ENCODE measurements around the gene RPS6KB2.
A peak's percentile ranks its signal among the peaks of the same experiment; 100 is the strongest.
"Not testable (repeated sequence)": the region's sequence is repeated elsewhere in the genome, so short reads cannot be mapped to it uniquely, and the experiment has no call there.

RPS6KB2 gene

DNA sequence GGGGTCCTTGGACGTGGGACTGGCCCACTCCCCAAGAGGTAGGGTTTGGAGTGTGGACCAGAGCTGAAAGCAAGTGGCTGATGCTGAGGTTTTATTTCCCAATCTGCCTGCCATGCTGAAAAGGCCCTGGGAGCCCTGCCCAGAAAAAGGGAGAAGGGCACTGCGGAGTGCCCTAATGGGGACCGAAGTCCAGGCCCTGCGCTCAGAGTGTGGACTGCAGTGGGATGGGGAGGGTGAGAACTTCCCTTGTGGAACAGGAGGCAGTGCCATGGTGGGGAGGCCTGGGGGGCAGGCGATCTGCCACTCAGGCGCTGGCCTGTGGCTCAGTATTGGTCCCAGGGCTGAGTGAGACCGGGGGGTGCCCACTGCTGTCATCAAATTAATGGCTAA, 19.9 kb downstream of the RPS6KB2 start:
- no peak for DNase-seq

DNA sequence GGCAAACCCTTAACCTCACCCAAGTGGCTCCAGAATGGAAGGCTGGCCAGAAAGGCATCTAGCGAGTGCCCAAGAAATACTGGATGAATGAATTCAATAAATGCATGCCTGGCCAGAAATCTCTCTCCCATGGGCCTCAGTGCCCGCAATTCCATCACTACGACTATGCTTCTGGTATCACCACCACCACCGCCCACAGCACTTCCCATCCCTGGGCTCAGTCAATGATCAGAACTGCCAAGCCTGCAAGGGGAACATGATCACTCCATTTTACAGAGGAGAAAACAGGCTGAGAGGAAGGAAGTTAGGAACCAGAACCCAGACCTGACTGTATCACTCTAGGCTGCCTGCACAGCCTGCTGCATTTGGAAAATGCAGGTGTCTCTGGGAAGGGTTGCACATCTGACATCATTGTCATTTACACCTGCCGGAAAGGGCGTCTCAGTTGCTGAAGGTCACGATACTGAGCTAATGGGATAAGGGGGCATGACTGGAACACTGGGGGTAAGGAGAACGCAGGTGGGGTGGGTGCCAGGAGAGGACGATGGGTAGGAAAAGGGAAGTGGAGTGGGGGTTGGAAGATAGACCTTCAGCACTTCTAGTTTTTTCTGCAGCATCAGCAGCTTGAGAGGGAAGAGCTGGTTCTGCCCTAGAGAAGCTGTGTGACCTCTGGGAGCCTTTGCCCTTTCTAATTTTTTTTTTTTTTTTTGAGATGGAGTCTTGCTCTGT, 21.0 kb downstream of the RPS6KB2 start:
- DNase-seq = no peak

DNA sequence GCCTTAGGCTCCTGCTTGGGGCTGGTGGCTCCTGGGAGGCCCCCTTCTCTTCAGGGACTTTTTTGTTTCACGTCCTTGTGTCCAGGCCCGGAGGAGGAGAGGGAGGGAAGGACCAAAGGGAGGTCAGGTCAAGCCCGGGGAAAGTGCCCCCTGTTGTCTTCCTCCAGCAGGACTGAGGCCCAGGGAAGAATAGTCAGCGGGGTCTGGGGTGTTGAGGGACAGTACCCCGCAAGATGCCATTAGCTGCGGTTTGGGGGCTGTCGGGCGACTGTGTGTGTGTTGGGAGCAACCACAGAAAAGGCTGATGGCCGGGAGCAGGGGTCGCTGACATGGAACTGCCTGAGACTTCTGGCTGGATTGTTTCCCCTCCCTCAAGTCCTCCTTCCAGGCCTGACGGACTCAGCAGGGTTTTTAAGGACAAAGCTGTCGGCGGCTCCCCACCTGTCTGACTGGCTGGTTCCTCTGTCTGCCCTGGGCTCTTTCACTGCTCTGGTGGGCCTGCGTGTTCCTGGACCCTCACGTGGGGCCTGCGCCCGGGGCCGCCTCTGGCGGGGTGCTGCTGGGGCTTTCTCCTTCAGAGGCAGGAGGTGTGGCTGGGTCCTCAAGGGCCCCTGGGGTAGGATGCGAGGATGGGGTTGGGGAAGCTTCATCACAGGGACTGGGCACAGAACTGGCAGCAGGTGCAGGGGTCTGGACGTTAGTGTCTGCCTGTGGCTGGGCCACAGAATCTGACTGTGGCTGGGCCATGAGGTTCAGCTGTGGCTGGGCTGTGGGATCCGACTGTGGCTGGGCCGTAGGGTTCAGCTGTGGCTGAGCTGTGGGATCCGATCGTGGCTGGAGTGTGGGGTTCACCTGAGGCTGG, 22.7 kb downstream of the RPS6KB2 start:
- DNase-seq = no peak

DNA sequence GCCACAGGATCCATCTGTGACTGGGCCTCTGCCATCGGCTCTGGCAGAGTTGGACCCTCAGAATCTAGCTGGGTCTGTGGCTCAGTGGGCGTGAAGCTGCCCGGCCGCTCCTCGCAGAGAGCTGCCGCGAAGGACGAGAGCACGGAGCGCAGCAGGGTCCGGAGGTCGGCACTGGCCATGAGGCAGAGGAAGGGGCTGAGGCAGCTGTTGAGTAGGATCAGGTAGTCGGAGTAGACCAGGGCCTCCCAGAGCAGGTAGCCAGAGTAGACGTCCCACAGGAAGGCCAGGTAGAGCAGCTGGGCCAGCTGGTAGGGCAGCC, 23.3 kb downstream of the RPS6KB2 start:
- DNase-seq = no peak

DNA sequence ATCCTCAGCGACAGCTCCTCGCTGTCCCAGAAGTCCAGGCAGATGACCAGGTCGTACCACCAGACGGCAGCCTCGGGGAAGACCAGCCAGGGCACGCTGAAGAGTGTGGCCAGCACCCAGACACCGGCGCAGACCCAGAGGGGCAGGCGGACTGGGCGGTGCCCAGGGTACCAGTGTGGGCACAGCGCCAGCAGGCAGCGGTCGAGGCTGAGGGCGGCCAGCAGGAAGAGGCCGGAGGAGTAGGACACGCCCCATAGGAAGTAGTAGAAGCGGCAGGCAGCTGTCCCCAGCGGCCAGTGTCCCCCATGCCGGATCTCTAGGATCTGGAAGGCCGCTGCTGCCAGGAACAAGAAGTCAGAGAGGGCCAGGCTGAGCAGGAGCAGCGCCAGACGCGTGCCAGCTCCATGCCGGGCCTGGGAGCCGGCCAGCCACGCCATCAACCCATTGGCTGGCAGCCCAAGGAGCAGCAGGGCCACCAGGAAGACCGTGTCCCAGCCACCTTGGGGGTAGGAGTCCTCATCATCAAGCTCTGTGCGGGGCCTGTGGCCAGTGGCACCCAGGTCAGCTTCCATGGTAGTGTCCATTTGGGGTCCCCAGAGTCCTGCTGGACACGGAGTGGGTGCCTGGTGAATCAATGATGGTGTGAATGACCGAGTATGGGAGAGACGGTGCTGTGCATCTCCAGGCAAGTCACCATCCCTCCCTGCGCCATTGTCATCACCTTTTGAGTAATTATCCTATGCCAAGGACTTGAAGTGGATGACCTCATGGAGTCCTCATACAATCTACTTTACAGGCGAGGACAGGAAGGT, 24.1 kb downstream of the RPS6KB2 start, which contains the start of gene GPR152:
TSS of gene GPR152 (minus strand) at position 589 of the 812 bp plus-strand sequence. CDS start at position 584, 5 bp downstream.
- DNase-seq = no peak

DNA sequence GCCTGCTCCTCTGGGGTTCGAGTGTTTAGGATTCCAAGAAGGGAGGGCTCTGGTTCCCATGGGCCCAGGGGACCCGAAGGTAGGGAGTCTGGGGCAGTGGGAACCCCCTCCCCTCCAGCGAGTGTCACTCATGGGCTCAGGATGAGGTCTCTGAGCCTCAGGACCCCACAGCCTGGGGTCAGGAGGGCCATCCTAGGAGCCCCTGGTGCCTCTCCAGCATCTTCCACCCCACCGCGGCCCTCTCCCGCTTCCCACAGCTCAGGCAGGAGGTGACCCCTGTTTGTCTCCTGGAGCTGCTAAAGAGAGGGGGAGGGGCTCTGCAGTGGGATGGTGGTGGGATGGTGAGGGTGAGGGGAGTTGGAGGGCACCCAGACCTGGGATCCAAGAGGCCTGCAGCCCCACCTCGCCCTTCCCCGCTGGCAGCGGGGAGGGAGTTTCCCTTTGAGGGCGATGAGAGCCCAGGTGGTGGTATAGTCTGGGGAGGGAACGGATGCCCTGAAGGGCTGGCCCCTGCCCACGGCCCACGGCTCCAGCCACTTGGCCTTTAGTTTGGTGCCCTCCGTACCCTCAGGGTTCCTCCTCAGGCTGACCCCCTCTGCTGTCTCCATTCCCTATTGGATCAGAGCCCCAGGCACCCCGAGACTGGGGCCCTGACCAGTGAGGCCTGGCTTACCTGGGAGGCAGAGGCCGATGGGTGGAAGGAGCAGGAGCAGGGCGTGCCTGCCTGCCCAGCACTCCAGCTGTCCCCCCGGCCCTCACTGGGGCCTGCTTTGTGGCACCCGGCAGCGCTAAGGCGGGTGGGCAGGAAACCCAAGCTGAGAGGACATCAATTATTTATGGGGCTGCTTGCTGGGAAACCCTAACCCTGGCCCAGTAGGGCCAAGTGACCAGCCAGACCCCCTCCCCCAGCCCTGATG, 25.8 kb downstream of the RPS6KB2 start:
- DNase-seq = no peak

DNA sequence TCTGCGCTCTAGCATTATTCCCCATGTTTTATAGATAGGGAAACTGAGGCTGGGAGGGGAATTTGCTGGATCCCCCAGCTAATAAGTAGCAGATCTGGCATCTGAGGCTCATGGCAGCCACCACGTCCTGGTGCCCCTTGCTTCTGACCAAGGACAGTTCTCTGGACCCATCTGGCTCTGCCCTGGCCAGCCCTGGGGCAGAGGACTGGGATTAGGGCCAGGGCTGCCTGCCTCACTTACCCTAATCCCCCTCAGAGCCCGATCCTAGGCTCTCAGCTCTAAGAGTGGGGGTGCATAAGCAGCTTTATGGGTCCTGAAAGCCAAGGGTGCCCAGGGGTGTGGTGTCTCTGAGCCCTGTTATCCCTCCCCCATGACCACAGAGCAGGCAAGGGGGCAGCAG, 26.8 kb downstream of the RPS6KB2 start, which contains the start of gene CABP4:
TSS of gene CABP4 (plus strand) at position 301 of the 400 bp plus-strand sequence. CDS start at position 371, 70 bp downstream.
- no peak for DNase-seq

DNA sequence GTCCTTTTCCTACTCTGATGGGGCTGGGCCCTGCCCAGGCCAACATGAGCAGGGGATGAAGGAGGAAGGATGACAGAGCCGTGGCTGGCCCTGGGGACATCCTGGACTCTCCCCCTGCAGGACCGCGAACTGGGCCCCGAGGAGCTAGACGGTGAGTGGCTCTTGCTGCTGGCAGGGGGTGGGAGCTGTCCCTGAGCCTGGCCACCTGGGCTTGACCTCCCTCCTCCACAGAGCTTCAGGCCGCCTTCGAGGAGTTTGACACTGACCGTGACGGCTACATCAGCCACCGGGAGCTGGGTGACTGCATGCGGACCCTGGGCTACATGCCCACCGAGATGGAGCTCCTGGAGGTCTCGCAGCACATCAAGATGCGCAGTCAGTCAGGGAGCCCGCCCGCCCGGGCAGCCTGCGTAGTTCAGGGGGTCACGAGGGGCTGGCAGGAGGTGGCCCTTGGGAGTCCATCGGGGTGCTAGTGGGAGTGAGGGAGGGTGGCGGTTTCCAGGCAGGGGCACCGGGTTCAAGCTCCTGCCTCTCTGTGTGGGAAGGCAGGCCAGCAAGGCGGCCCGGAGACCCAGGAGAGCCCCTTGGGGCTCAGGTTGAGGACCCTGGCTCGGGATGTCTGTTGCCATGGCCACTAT, 27.9 kb downstream of the RPS6KB2 start:
- DNase-seq = no peak

DNA sequence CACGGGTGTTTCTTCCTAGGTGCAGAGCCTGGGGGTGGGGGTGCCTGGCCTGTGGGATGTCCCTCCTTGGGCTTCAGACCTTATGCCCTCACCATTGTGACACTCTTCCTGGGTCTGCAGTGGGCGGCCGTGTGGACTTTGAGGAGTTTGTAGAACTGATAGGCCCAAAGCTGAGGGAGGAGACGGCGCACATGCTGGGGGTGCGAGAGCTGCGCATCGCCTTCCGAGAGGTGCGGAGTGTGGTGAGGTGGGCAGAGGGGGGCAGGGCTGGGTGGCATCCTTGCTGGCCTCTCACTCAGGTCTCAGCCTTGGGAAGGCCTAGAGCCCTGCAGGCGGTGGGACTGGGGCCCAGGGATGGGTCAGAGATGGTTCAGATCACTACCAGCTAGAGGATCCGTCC, 29.2 kb downstream of the RPS6KB2 start:
- no peak for DNase-seq

DNA sequence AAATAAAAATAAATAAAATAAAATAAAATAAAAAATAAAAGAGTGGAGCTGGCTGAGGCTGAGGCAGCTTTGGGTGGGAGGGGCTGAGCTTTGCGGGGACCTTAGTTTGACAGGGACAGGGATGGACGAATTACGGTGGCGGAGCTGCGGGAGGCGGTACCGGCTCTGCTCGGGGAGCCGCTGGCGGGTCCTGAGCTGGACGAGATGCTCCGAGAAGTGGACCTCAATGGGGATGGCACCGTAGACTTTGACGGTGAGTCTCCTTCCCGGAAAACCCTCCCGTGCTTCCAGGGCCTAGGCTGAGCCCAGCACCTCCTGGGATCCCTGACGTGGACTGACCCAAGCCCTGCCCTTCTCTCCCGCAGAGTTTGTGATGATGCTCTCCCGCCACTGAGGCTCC, 30.0 kb downstream of the RPS6KB2 start:
- no peak for DNase-seq

DNA sequence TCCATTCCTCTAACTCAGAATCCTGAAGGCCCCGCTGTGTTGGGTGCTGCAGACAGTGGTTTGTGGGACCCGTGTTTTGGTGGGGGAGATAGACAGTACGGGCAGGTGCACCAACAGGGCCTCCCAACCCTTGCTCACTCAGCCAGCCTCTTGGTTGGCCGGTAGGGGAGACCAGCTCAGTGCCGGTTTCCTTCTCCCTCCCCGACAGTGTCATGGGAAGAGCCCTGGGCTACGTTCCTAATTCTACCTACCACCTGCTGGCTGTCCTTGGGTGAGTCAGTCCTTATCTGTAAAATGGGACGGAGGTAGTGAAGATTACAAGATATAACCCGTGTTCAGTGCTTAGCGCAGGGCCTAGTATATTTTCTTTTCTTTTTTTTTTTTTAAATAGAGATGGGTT, 34.9 kb downstream of the RPS6KB2 start:
- no peak for DNase-seq

DNA sequence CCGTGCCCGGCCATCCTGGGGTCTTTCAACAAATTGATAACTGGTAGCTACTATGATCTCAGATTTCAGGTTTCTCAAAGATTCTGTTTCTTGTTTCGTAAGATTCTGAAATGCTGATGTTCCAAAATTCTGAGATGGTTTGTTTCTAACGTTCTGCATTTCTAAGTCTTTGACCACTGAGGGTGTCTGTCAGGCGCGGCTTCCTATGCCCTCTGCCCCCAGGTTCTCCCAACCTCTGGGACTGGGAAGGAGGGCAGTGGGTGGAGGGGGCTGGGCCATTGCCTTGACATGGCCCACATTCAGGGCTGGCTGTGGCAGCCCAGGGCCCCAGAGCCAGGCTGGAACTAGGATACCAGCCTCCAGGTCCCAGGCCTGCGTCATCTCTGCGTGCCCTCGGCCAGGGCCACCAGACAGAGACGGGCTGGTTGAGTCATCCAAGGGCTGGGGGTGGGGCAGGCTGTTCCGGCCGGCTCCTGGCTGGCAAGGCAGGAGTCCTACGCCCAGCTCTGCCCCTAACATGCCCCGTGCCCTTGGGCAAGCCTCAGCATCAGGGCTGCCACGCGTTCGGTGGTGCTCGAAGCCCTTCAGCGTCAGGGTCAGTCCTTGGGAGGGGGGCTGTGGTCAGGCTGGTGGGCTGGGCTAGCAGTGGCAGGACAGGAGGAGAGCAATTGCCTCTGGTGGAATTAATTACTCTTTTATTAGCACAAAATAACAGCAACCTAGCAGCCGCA, 35.6 kb downstream of the RPS6KB2 start:
- no peak for DNase-seq

DNA sequence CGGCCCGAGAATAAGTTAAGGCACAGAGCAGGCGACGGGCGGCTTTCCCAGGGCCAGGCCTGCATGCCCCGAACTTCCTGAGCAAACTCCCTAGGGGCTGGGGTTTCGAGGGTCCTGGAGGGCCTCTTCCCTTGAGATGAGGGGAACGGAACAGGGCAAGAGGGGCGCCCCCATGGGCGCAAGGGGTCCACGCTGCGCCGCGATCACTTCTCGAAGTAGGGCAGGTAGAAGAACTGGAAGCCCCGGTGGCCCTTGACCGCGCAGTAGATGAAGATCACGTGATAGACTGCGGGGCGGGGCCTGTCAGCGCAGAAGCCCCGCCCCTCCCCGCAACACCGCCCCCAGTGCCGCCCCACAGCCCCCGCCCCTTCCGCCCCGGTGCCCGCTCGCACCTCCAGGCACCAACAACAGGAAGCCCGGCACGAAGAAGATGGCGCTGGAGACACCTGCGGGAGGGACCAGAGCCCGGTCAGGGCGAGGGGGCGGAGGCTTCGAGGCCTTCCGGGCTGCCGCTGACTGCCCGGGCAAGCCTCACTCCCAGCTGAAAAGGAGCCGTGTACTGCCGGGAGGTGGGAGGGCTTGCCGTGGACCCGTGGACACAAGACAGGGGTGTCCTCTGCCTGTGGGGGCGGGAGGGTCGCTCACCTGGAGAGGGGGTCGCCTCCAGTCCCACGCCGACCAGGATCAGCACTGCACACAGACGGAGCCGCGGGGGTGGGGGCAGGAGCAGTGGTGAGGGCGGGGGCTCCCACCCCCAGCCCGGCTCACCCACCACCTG, 36.3 kb downstream of the RPS6KB2 start:
- DNase-seq = peak; percentile 71 to 79

DNA sequence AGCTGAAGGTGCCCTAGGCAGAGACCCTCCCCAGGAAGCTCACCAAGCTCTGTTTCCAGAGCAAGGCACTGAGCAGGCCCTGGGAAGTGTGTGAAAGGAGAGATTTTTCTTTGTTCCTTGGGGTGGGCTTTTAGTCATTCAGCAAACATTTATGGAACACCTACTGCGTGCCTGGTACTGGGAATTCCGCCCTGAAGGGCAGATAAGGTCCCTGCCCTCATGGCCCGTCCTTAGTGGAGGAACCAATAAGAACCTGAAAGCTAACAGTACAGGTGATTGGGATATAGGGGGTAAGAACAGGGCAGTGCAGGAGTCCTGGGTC, 36.9 kb downstream of the RPS6KB2 start:
- no peak for DNase-seq

DNA sequence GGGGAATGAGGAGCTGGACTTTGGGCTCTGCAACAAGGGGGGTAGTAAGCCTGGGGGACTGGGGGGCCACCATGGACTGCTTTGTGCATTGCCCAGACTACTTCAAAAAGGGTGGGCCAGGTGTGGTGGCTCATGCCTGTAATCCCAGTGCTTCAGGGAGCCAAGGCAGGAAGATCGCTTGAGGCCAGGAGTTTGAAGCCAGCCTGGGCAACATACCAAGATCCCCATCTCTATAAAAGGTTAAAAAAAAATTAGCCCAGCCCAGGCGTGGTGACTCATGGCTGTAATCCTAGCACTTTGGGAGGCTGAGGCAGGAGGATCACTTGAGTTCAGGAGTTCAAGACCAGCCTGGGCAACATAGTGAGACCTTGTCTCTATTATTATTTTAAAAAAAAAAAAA, 37.2 kb downstream of the RPS6KB2 start:
- not testable (repeated sequence) for DNase-seq

DNA sequence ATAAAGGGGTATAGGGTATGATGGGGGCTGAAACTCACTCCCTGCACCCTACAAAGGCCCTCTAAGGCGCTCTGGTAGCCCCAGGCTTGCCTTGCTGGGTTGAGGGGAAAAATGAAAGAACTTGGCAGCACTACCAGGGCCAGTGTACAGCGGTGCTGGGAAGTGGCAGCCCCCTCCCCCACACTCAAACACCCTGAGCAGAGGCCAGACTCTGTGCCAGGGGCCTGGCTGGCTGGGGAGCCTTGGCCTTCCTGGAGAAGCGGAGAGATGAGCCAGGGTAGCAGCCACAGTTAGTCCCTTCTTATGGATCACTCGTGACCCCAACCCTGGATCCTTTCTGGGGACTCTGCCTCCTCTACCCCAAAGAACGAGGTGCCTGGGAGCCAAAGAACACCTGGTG, 38.1 kb downstream of the RPS6KB2 start:
- DNase-seq = no peak

DNA sequence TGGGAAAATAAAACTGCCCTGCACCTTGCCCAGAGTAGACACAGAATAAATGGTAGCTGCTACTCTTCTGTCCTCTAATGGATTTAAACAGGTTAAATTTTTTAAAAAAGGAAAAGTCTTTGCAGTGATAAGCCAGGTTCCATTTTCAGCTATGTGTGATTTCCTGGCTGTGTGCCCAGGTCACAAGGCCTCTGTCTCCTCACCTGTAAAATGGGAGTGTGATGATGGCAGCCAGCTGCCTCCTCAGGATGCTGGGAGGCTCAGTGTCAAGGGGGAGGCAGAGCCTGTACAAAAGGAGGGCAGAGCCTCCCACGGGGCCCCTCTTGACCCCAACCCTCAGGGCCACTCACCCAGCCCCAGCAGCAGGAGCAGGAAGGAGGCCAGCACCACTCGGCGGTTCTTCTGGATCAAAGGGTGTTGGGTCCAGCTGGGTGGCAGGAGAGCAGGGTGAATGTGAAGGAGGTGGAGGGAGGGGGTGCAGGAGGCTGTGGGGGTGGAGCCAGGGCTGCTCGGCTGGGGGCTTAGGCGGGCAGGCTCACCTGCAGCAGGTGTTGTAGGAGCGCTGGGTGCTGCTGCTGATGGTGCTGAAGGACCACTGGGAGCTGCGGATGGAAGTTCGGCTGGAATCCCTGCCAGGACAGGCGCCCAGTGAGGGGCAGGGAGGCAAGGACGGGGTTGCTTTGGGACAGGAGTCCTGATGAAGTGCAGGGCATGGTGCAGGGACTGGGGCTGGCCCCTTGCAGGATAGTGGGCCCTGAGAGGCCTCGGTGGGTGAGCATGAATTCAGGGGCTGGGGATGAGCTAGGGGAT, 38.9 kb downstream of the RPS6KB2 start:
- DNase-seq = no peak

DNA sequence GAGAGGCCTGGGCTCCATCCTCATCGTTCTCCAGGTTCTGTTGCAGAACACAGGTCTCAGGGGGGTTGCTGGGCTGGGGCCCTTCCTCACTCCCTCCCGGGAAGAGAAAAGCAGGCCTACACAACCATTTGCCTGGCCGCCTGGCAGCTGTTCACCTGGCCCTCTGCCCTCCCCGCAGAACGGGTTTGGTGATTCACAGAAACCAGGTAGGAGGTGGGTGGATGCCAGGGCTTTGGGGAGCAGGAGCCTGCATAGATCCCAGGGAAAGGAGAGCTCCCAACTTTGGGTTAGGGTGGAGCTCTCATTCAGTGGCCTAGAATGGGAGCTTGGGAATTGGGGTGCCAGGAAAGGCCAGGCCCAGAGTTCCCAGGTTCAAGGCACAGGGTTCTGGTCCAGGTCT, 39.8 kb downstream of the RPS6KB2 start:
- no peak for DNase-seq

DNA sequence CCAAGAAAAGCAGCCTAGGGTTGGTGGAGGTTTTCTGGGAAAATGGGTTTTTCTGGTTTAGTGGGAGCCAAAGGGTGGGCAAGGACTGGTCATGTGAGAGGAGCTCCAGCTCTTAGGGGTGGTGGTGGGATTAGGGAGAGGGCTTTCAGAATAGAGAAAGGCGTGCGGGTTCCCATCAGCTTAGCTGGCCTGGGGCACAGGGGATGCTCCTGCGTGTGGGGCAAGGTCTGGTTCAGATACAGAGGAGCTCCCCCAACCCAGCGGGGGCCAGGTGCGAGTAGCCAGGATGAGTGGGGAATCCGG, 40.1 kb downstream of the RPS6KB2 start:
- DNase-seq = no peak

Data from NCI-H187 (cell line).